Stomach (tissue), 4 donors: ENCODE data around the gene KLHDC2.

Source experiments
- CTCF ChIP-seq, 7 experiments: fragments of 450-650 bp in 4 of 7; fragments of 200-600 bp in 3 of 7; sonication (generic) in 3 of 7; IDR thresholded peaks; one replicate each; pipeline ENCODE4 v1.5.1; 2016 to 2019; ENCODE audit warnings: antibody characterized with exemption in 7 of 7, control low read depth in 2 of 7, mild to moderate bottlenecking in 1 of 7
- EP300 ChIP-seq: sonication (generic); formaldehyde crosslinking; IDR thresholded peaks from one replicate; pipeline ENCODE4 v1.6.1; 2017; ENCODE audit warnings: antibody characterized with exemption

GRCh38 chr14:49792618-49793017, 24.7 kb downstream of the KLHDC2 start:
- no peak for TF ChIP-seq EP300
- no peak for TF ChIP-seq CTCF (IDR thresholded peaks at IDR 0.05)
